HEK293 (cell line): ENCODE measurements around the gene DCAF10.

Source experiments
- EGR2 ChIP-seq: fragments of 450-650 bp; formaldehyde crosslinking; IDR thresholded peaks from 2 replicates; pipeline ENCODE4 v1.5.1; 2016; ENCODE audit warnings: low read depth, missing biosample characterization, missing genetic modification characterization
- GLIS1 ChIP-seq: fragments of 450-650 bp; formaldehyde crosslinking; IDR thresholded peaks from 2 replicates; pipeline ENCODE4 v1.5.1; 2016; ENCODE audit warnings: missing biosample characterization, missing genetic modification characterization
- IKZF3 ChIP-seq: fragments of 450-650 bp; IDR thresholded peaks from 2 replicates; pipeline ENCODE4 v1.5.0; 2018; ENCODE audit warnings: missing biosample characterization, mild to moderate bottlenecking, missing genetic modification characterization, moderate library complexity
- KLF9 ChIP-seq: fragments of 450-650 bp; formaldehyde crosslinking; IDR thresholded peaks from 2 replicates; pipeline ENCODE4 v1.5.1; 2016; ENCODE audit warnings: missing biosample characterization, missing genetic modification characterization, low read depth
- REST ChIP-seq: fragments of 450-650 bp; formaldehyde crosslinking; IDR thresholded peaks from 2 replicates; pipeline ENCODE4 v1.5.1; 2016; ENCODE audit warnings: missing biosample characterization, missing genetic modification characterization
- SCRT1 ChIP-seq: fragments of 450-650 bp; formaldehyde crosslinking; IDR thresholded peaks from 2 replicates; pipeline ENCODE4 v1.5.1; 2016; ENCODE audit warnings: missing biosample characterization, missing genetic modification characterization, borderline replicate concordance
- SP2 ChIP-seq: fragments of 450-650 bp; formaldehyde crosslinking; IDR thresholded peaks from 2 replicates; pipeline ENCODE4 v1.5.1; 2016; ENCODE audit warnings: missing biosample characterization, missing genetic modification characterization
- SP3 ChIP-seq: fragments of 450-650 bp; formaldehyde crosslinking; IDR thresholded peaks from 2 replicates; pipeline ENCODE4 v1.5.1; 2016; ENCODE audit warnings: missing biosample characterization, missing genetic modification characterization
- SP7 ChIP-seq: fragments of 450-650 bp; formaldehyde crosslinking; IDR thresholded peaks from 2 replicates; pipeline ENCODE4 v1.5.1; 2016; ENCODE audit warnings: missing biosample characterization, missing genetic modification characterization
- TRIM28 ChIP-seq: IDR thresholded peaks from 2 replicates; pipeline ENCODE4 v1.6.1; 2011; ENCODE audit warnings: low read length, control low read depth, borderline replicate concordance
- ZBTB1 ChIP-seq: fragments of 450-650 bp; formaldehyde crosslinking; IDR thresholded peaks from 2 replicates; pipeline ENCODE4 v1.5.1; 2016; ENCODE audit warnings: missing biosample characterization, missing genetic modification characterization
- ZBTB11 ChIP-seq: fragments of 450-650 bp; formaldehyde crosslinking; conservative IDR thresholded peaks from 2 replicates; pipeline ENCODE4 v1.5.1; 2016; ENCODE audit warnings: low read depth, missing biosample characterization, missing genetic modification characterization
- ZEB2 ChIP-seq: fragments of 450-650 bp; formaldehyde crosslinking; IDR thresholded peaks from 2 replicates; pipeline ENCODE4 v1.5.1; 2016; ENCODE audit warnings: missing biosample characterization, missing genetic modification characterization
- ZFP37 ChIP-seq: fragments of 450-650 bp; formaldehyde crosslinking; IDR thresholded peaks from 2 replicates; pipeline ENCODE4 v1.5.1; 2016; ENCODE audit warnings: missing biosample characterization, missing genetic modification characterization
- ZNF148 ChIP-seq: fragments of 450-650 bp; formaldehyde crosslinking; IDR thresholded peaks from 2 replicates; pipeline ENCODE4 v1.5.0; 2017; ENCODE audit warnings: missing biosample characterization, missing genetic modification characterization, borderline replicate concordance
- ZNF157 ChIP-seq: fragments of 450-650 bp; formaldehyde crosslinking; IDR thresholded peaks from 2 replicates; pipeline ENCODE4 v1.5.1; 2016; ENCODE audit warnings: missing biosample characterization, missing genetic modification characterization
- ZNF335 ChIP-seq: fragments of 450-650 bp; formaldehyde crosslinking; conservative IDR thresholded peaks from 2 replicates; pipeline ENCODE4 v1.5.1; 2016; ENCODE audit warnings: missing biosample characterization, missing genetic modification characterization
- ZNF433 ChIP-seq: fragments of 450-650 bp; formaldehyde crosslinking; IDR thresholded peaks from 2 replicates; pipeline ENCODE4 v1.5.1; 2016; ENCODE audit warnings: missing biosample characterization, missing genetic modification characterization, low read depth
- ZNF580 ChIP-seq: fragments of 450-650 bp; formaldehyde crosslinking; IDR thresholded peaks from 2 replicates; pipeline ENCODE4 v1.5.1; 2016; ENCODE audit warnings: missing biosample characterization, missing genetic modification characterization
- ZNF610 ChIP-seq: fragments of 450-650 bp; formaldehyde crosslinking; IDR thresholded peaks from 2 replicates; pipeline ENCODE4 v1.5.1; 2016; ENCODE audit warnings: missing biosample characterization, missing genetic modification characterization, borderline replicate concordance
- ZNF704 ChIP-seq: fragments of 450-650 bp; formaldehyde crosslinking; IDR thresholded peaks from 2 replicates; pipeline ENCODE4 v1.5.1; 2016; ENCODE audit warnings: missing biosample characterization, missing genetic modification characterization
- TF ChIP-seq, protein P1 (sequence below): fragments of 450-650 bp; formaldehyde crosslinking; IDR thresholded peaks from 2 replicates; pipeline ENCODE4 v1.5.1; 2017; ENCODE audit warnings: missing biosample characterization, missing genetic modification characterization
- TF ChIP-seq, protein P2 (sequence below): fragments of 450-650 bp; formaldehyde crosslinking; IDR thresholded peaks from 2 replicates; pipeline ENCODE4 v1.5.1; 2017; ENCODE audit warnings: missing biosample characterization, mild to moderate bottlenecking, missing genetic modification characterization, moderate library complexity

The DCAF10 gene

GRCh38 chr9:37903647-37904444 lies 103.2 kb downstream of the DCAF10 start, which contains the start of gene SLC25A51 (continued):
- TF ChIP-seq ZBTB11 (tag by site-specific recombination) (peak; percentile 80), ZNF335 (tag by site-specific recombination) (peak; percentile 87), ZBTB1 (tag by site-specific recombination) (no peak), REST (tag by site-specific recombination) (peak; percentile 75), KLF9 (tag by site-specific recombination) (peak; percentile 68), SP2 (tag by site-specific recombination) (peak; percentile 44), ZNF704 (tag by site-specific recombination) (no peak), ZNF157 (no peak), ZFP37 (0 out of 2 replicates have a peak, but pooled peaks have one; percentile 64), ZEB2 (tag by site-specific recombination) (peak; percentile 96), EGR2 (tag by site-specific recombination) (peak; percentile 49; the same call in 1 of the 2 replicates), SCRT1 (tag by site-specific recombination) (no peak), ZNF433 (tag by site-specific recombination) (no peak), TRIM28 (0 out of 2 replicates have a peak, but pooled peaks have one; percentile 62), SP3 (tag by site-specific recombination) (peak; percentile 69), ZNF148 (tag by site-specific recombination) (no peak), ZNF610 (tag by site-specific recombination) (peak; percentile 65; the same call in 1 of the 2 replicates), ZNF580 (tag by site-specific recombination) (peak; percentile 91), IKZF3 (tag by site-specific recombination) (no peak), GLIS1 (tag by site-specific recombination) (peak; percentile 54; the same call in 1 of the 2 replicates), SP7 (peak; percentile 80)
- TF ChIP-seq, protein P1, sequence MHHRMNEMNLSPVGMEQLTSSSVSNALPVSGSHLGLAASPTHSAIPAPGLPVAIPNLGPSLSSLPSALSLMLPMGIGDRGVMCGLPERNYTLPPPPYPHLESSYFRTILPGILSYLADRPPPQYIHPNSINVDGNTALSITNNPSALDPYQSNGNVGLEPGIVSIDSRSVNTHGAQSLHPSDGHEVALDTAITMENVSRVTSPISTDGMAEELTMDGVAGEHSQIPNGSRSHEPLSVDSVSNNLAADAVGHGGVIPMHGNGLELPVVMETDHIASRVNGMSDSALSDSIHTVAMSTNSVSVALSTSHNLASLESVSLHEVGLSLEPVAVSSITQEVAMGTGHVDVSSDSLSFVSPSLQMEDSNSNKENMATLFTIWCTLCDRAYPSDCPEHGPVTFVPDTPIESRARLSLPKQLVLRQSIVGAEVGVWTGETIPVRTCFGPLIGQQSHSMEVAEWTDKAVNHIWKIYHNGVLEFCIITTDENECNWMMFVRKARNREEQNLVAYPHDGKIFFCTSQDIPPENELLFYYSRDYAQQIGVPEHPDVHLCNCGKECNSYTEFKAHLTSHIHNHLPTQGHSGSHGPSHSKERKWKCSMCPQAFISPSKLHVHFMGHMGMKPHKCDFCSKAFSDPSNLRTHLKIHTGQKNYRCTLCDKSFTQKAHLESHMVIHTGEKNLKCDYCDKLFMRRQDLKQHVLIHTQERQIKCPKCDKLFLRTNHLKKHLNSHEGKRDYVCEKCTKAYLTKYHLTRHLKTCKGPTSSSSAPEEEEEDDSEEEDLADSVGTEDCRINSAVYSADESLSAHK (tag by site-specific recombination), result peak; percentile 53
- TF ChIP-seq, protein P2, sequence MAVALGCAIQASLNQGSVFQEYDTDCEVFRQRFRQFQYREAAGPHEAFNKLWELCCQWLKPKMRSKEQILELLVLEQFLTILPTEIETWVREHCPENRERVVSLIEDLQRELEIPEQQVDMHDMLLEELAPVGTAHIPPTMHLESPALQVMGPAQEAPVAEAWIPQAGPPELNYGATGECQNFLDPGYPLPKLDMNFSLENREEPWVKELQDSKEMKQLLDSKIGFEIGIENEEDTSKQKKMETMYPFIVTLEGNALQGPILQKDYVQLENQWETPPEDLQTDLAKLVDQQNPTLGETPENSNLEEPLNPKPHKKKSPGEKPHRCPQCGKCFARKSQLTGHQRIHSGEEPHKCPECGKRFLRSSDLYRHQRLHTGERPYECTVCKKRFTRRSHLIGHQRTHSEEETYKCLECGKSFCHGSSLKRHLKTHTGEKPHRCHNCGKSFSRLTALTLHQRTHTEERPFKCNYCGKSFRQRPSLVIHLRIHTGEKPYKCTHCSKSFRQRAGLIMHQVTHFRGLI (tag by site-specific recombination), result peak; percentile 85; the same call in 1 of the 2 replicates
